ENCODE measurements around the gene POLK. TPM values are rescaled to one million over a fixed set of nuclear protein-coding genes. Genes with fewer than 3 reads are reported as not detected.
A peak's percentile ranks its signal among the peaks of the same experiment; 100 is the strongest.
"Not testable (repeated sequence)": the region's sequence is repeated elsewhere in the genome, so short reads cannot be mapped to it uniquely, and the experiment has no call there.

Gene POLK
- polyA plus RNA-seq, 6 donors from 2014 or later, result 19.3 to 34.7 (median 27.1) TPM

DNA sequence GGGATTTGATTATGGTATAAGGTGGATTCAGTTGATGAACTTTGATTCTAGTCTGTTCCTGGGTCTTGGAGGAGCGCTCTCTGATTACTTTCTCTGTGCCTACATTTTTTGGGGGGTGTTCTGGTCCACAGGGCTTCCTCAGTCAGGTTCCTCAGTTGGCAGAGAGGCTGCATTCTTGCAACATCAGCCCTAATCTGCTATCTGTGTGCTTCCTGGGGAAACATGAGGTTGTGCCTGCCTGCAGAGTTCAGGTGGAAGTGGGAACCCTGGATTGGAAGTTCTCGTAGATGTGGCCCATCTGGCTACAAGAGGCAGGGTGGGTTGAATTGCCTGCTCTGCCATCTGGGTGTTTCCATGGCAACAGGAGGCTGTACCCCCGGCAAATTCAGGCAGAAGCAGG lies 24.5 kb downstream of the POLK start:
- Mint-ChIP-seq H3K36me3 (peaks cover 20 to 21% of the 10 kb centered on the region in 2 donors), H3K9me3 (peaks cover 7 to 27% (median 18%) of the 10 kb centered on the region in 7 donors), H3K4me3 (peak overlapping the region in 1 of 8 donors; percentile 30), H3K27me3 (no peaks in the 10 kb centered on the region), H3K4me1 (peaks cover 16 to 35% (median 19%) of the 10 kb centered on the region in 3 donors), H3K27ac (peak overlapping the region in 3 of 6 donors; percentile 13 to 76 (median 57))
- DNase-seq, result no peak
- no peak for ATAC-seq (ENCODE audit: low read depth in 2 of 2)

GRCh38 chr5:75536694-75537360 lies 25.1 kb downstream of the POLK start:
- H3K27ac Mint-ChIP-seq, result no peak overlapping the region
- peaks cover 16 to 35% (median 18%) of the 10 kb centered on the region in 3 donors for H3K4me1 Mint-ChIP-seq
- peaks cover 7 to 27% (median 18%) of the 10 kb centered on the region in 7 donors for H3K9me3 Mint-ChIP-seq
- H3K27me3 Mint-ChIP-seq, result no peaks in the 10 kb centered on the region
- peaks cover 20 to 21% of the 10 kb centered on the region in 2 donors for H3K36me3 Mint-ChIP-seq
- ATAC-seq (ENCODE audit: low read depth in 2 of 2) (no peak), DNase-seq (no peak)
- no peak overlapping the region for H3K4me3 Mint-ChIP-seq

DNA sequence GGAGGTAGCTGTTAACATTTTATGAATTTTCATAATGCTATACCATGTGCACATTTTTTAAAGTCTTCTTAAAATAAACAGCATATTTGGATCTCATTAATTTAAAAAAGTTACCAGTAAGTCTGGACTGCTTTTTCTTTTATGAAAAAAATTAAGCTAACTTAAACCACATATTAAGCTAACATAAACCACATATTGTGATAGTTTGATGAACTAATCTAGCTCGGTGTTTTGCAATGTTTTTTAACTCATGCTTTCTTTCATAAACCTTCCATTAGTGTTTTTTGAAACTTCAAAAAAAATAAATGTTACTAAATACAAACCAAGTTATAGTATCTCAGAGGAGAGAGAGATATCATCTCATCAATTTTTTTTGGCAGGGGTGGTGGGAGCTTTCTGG lies 26.5 kb downstream of the POLK start:
- ATAC-seq (ENCODE audit: low read depth in 2 of 2) (no peak), DNase-seq (no peak)
- H3K4me1 Mint-ChIP-seq, result peaks cover 20 to 37% (median 21%) of the 10 kb centered on the region in 3 donors
- H3K27me3 Mint-ChIP-seq, result no peaks in the 10 kb centered on the region
- H3K9me3 Mint-ChIP-seq, result peaks cover 7 to 25% (median 14%) of the 10 kb centered on the region in 7 donors
- no peak overlapping the region for H3K27ac Mint-ChIP-seq
- no peak overlapping the region for H3K4me3 Mint-ChIP-seq
- peaks cover 20 to 21% of the 10 kb centered on the region in 2 donors for H3K36me3 Mint-ChIP-seq

GRCh38 chr5:75545131-75545530 lies 33.4 kb downstream of the POLK start:
- ATAC-seq (ENCODE audit: low read depth in 2 of 2) (no peak), DNase-seq (no peak)
- Mint-ChIP-seq H3K36me3 (peaks cover 0 to 5% of the 10 kb centered on the region in 2 donors), H3K9me3 (no peaks in the 10 kb centered on the region), H3K4me3 (no peak overlapping the region), H3K27me3 (no peaks in the 10 kb centered on the region), H3K27ac (no peak overlapping the region), H3K4me1 (peaks cover 4 to 12% (median 4%) of the 10 kb centered on the region in 3 donors)

GRCh38 chr5:75546830-75547229 lies 35.1 kb downstream of the POLK start:
- H3K9me3 Mint-ChIP-seq, result no peaks in the 10 kb centered on the region
- H3K4me3 Mint-ChIP-seq, result no peak overlapping the region
- DNase-seq, result no peak
- H3K27ac Mint-ChIP-seq, result no peak overlapping the region
- peaks cover 0 to 11% of the 10 kb centered on the region in 2 donors for H3K36me3 Mint-ChIP-seq
- ATAC-seq (ENCODE audit: low read depth in 2 of 2), result no peak
- H3K27me3 Mint-ChIP-seq, result no peaks in the 10 kb centered on the region
- peaks cover 4 to 24% (median 11%) of the 10 kb centered on the region in 3 donors for H3K4me1 Mint-ChIP-seq

DNA sequence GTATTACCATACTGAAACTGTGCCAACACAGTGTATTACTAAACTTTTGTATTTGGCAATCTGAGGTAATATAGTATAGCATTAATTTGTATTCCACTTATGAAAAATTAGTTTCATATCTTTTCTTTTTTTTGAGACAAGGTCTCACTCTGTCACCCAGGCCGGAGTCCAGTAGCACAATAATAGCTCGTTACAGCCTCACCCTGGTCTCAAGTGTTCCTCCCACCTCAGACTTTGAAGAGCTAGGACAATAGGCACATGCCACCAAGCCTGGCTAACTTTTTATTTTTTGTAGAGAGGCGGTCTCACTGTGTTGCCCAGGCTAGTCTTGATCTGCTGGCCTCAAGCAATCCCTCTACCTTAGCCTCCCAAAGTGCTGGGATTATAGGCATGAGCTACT lies 36.1 kb downstream of the POLK start:
- Mint-ChIP-seq H3K4me1 (peaks cover 0 to 19% (median 7%) of the 10 kb centered on the region in 3 donors), H3K27ac (peak overlapping the region in 2 of 6 donors; percentile 27 to 53)

GRCh38 chr5:75550597-75550996 lies 38.9 kb downstream of the POLK start:
- peak overlapping the region in 1 of 6 donors; percentile 2 for H3K27ac Mint-ChIP-seq
- H3K4me3 Mint-ChIP-seq, result no peak overlapping the region
- peaks cover 0 to 14% (median 7%) of the 10 kb centered on the region in 3 donors for H3K4me1 Mint-ChIP-seq
- H3K9me3 Mint-ChIP-seq, result no peaks in the 10 kb centered on the region
- H3K36me3 Mint-ChIP-seq, result peaks cover 0 to 28% of the 10 kb centered on the region in 2 donors
- ATAC-seq (ENCODE audit: low read depth in 2 of 2) (peak; percentile 60 to 78), DNase-seq (no peak)
- H3K27me3 Mint-ChIP-seq, result no peaks in the 10 kb centered on the region

More for the DNA sequence above, 36.1 kb downstream of the POLK start:
- Mint-ChIP-seq H3K9me3 (no peaks in the 10 kb centered on the region), H3K36me3 (peaks cover 0 to 19% of the 10 kb centered on the region in 2 donors), H3K27me3 (no peaks in the 10 kb centered on the region), H3K4me3 (no peak overlapping the region)
- no peak for DNase-seq
- no peak for ATAC-seq (ENCODE audit: low read depth in 2 of 2)

DNA sequence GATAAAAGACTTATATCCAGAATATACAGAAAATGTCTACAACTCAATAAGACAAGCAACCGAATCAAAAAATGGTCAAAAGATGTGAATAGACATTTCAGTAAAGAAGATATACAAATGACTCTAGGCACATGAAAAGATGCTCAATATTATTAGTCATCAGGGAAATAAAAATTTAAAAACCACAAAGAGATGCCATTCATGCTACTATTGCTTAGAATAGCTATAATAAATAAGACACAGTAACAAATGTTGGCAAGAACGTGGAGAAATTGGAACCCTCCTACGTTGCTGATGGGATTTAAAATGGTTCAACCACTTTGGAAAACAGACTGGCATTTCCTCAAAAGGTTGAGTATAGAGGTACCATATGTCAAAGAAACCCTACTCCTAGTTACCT lies 39.8 kb downstream of the POLK start:
- DNase-seq (no peak), ATAC-seq (ENCODE audit: low read depth in 2 of 2) (no peak)
- Mint-ChIP-seq H3K4me1 (peaks cover 0 to 14% (median 7%) of the 10 kb centered on the region in 3 donors), H3K4me3 (no peak overlapping the region), H3K9me3 (no peaks in the 10 kb centered on the region), H3K27me3 (no peaks in the 10 kb centered on the region), H3K27ac (peak overlapping the region in 3 of 6 donors; percentile 3 to 68 (median 34)), H3K36me3 (peaks cover 0 to 33% of the 10 kb centered on the region in 2 donors)

DNA sequence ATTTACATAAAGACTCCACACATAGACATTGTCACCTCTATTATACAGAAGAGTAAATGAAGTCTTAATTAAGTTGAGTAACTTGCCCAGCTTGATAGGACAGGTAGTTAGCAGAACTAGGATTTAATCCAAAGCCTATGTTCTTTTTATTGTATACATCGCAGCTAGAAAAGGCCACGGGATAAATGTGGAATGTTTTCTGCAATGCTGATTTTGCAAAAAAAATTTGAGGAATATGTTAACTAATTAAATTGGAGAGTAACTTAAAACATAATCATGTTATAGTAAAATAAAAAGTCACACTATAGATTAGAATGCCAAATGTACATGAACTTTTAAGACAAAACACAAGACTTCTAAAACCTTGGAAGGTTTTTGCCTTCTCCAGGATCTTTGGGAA lies 41.1 kb downstream of the POLK start:
- ATAC-seq (ENCODE audit: low read depth in 2 of 2), result no peak

DNA sequence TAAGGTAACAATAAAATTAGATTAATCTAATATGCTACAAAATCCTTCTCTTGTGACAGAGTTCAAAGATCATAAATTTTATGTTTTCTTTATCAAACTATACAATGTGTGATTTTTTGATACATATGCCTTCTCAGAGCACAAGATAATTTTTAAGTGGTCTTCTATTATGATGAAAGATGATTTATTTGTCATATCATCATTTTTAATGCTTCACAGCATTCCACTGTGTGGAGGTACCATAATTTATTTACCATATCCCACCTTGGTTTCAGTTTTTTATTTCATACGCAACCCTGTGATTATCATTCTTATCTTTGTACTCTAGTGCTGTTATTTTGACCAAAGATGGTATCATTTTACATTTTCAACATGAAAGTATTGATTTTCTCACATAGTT lies 41.7 kb downstream of the POLK start:
- Mint-ChIP-seq H3K9me3 (no peaks in the 10 kb centered on the region), H3K4me3 (no peak overlapping the region), H3K27ac (no peak overlapping the region), H3K4me1 (peaks cover 4 to 14% (median 12%) of the 10 kb centered on the region in 3 donors), H3K36me3 (peaks cover 0 to 44% of the 10 kb centered on the region in 2 donors), H3K27me3 (no peaks in the 10 kb centered on the region)
- no peak for DNase-seq
- no peak for ATAC-seq (ENCODE audit: low read depth in 2 of 2)

More for the DNA sequence above, 41.1 kb downstream of the POLK start:
- Mint-ChIP-seq H3K4me3 (no peak overlapping the region), H3K27me3 (no peaks in the 10 kb centered on the region), H3K9me3 (no peaks in the 10 kb centered on the region), H3K4me1 (peaks cover 4 to 14% (median 10%) of the 10 kb centered on the region in 3 donors), H3K36me3 (peaks cover 0 to 44% of the 10 kb centered on the region in 2 donors), H3K27ac (no peak overlapping the region)
- no peak for DNase-seq

DNA sequence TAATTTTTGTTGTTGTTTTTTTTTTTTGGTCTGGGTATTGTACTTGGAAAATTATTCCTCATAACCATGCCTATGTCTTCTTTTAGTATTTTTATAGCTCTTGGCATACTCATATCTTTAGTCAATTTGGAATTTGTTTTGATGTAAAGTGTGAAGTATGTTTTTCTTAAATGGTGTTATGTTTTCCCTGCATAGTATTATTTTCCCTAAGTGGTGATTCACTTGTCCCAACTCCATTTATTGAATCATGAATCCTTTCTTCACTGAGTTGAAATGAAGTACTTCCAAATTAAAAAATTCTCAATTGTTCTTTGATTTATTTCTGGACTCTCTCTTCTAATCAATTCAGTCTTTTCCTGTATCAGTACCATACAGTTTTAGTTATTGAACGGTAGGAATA lies 46.5 kb downstream of the POLK start:
- Mint-ChIP-seq H3K27me3 (no peaks in the 10 kb centered on the region), H3K36me3 (peaks cover 27 to 53% of the 10 kb centered on the region in 2 donors), H3K4me1 (peaks cover 4 to 20% (median 12%) of the 10 kb centered on the region in 3 donors), H3K9me3 (peaks cover under 1 to 19% (median 13%) of the 10 kb centered on the region in 7 donors), H3K27ac (peak overlapping the region in 1 of 6 donors; percentile 53), H3K4me3 (no peak overlapping the region)
- DNase-seq (no peak), ATAC-seq (ENCODE audit: low read depth in 2 of 2) (no peak)

DNA sequence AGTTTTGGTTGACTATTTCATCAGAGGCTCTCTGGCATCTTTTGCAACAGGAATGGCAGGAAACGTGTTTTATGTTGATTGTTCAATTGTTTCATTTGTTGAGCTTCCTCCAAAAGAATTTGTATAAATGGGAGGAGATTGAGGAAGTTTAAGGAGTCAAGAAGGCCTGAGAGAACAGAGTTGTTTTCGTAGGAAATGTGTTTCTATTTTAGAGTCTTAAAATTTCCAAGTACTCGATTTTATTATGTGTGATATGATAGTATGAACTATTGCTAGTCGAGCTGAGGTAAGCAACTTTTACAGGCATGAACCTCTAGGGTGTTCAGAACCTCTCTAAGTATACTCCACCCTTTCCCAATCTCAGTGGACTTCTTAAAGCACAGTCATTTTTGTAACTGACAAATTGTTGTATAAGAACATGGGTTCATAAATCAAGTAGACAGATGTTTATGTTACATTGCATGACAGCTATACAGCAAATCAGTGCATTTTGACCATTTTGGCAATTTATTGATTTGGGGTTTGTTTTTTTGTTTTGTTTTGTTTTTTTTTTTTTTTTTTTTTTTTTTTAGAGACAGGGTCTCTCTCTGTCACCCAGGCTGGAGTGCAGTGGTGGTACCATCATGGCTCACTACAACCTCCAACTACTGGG lies 47.4 kb downstream of the POLK start:
- Mint-ChIP-seq H3K4me3 (no peak overlapping the region), H3K27ac (no peak overlapping the region), H3K4me1 (peaks cover 10 to 22% (median 13%) of the 10 kb centered on the region in 3 donors), H3K9me3 (peaks cover 6 to 28% (median 19%) of the 10 kb centered on the region in 7 donors), H3K27me3 (no peaks in the 10 kb centered on the region), H3K36me3 (peaks cover 36 to 59% of the 10 kb centered on the region in 2 donors)
- ATAC-seq (ENCODE audit: low read depth in 2 of 2) (no peak), DNase-seq (no peak)

GRCh38 chr5:75560655-75561054 lies 49.0 kb downstream of the POLK start:
- Mint-ChIP-seq H3K4me1 (peaks cover 17 to 36% (median 19%) of the 10 kb centered on the region in 3 donors), H3K36me3 (peaks cover 49 to 62% of the 10 kb centered on the region in 2 donors), H3K9me3 (peaks cover 8 to 41% (median 21%) of the 10 kb centered on the region in 7 donors)
- H3K4me3 Mint-ChIP-seq; H3K27ac Mint-ChIP-seq; DNase-seq; ATAC-seq (ENCODE audit: low read depth in 2 of 2); H3K27me3 Mint-ChIP-seq: not testable (repeated sequence)

Data from naive B cell (primary cell).